HG02571 (cell line): ENCODE measurements around the gene MTOR.
"Not testable (repeated sequence)": the region's sequence is repeated elsewhere in the genome, so short reads cannot be mapped to it uniquely, and the experiment has no call there.

ENCODE experiments used
- ATAC-seq: cut with Tn5 transposase; IDR thresholded peaks from one replicate; pipeline ENCODE4 v1.9.1; 2021; ENCODE audit warnings: mild to moderate bottlenecking, moderate library complexity; ENCODE audit not compliant: unreplicated experiment

Gene MTOR

DNA sequence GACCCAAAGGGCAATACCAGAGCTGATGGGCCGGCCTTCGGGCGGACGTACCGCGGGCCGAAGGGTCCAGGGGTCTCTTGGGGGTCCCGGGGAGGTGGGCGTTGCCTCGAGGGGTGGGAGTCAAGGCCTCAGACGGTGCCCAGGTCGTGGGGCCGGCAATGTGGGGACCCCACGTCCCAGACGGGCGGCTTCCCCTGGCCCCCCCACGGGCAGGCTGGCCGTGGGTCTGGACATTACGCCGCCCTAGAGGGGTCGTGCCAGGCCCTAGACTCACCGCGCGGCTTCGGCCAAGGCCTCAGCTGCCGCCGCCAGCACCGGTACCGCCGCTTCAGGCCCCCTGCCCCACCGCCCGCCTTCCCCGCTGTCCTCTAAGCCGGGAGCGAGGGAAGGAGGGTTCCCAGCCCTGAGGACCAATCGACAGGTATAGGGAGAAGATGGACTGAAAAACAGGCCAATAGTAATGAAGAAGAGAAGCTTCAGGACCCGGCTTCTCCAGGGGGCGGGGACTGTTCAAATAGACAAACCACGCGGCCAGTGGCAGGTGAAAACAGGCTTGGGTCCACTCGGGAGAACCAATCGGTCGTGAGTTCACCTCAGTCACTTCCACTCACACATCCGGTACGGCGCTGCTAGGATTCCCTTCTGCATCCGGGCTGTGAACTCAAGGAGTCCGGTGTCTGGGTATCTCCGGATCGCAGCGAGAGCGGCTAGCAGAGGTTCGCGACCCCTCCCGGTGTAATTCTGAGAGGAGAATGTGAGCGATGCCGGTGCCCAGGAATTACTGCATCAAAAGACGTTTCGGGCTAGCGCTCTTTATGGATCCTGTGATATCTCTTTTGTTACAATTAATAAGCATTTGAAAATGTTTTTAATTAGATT is at the start of gene MTOR:
Gene MTOR, minus strand, starts transcription at position 381 of the 879 bp plus-strand sequence. CDS start 3,142 bp downstream, outside the sequence.
- peak; percentile 99 for ATAC-seq

DNA sequence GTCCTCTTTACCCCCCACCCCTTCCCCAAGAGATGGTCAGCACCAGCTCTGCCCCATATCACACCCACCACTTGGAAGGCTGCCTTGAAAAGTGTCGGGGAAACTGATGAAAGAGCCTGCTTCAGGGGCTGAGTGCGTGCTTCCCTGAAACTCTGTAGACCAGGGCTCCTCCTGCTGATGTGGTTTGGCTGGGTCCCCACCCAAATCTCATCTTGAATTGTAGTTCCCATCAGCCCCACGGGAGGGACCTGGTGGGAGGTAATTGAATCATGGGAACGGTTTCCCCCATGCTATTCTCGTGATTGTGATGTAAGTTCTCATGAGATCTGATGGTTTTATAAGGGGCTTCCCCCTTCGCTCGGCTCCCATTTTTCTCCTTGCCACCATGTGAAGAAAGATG is 47.0 kb upstream of the MTOR start:
- no peak for ATAC-seq

DNA sequence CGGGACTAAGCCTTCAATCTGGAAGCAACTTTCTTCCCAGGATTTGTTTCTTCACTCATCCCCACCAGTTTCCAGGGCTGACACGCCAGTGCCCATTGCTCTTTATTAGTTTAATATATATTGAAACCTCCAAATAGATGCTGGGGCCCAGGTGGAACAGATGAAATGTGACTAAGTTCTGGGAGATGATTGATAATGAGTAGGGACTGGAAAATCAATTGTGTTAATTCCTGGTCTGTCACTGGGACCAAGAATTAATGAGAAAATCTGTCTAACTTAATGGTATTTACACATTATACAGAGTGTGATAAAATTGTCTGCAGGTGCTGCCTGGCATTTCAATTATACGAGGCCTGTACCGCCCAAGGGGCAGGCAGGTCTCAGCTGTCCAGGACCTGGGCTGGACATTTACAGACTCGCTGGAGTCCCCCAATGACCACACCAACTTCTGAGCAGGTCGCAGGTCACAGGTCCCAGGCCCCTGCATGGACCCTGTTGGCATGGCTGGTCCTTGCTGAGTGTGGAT is 46.4 kb upstream of the MTOR start:
- no peak for ATAC-seq

DNA sequence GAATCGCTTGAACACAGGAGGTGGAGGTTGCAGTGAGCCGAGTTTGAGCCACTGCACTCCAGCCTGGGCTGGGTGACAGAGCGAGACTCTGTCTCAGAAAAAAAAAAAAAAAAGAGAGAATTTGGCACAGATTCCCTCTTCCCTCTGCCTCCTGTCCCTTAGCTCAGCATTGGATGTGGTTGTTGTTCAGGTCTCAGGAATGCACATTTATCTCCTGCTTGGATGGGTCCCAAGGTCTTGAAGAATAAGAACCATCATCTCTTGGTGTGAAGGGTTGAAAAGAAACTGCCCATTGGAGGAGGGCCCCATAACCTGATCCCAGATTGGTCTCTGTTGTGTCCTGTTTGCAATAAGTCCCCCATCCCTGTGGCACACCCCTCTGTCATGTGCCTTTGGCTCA is 45.5 kb upstream of the MTOR start:
- no peak for ATAC-seq

DNA sequence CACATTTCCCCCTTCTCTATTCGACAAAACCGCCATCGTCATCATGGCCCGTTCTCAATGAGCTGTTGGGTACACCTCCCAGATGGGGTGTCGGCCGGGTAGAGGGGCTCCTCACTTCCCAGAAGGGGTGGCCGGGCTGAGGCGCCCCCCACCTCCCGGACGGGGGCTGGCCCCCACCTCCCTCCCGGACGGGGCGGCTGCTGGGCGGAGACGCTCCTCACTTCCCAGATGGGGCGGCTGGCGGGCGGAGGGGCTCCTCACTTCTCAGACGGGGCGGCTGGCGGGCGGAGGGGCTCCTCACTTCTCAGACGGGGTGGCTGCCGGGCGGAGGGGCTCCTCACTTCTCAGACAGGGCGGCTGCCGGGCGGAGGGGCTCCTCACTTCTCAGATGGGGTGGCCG is 43.2 kb upstream of the MTOR start:
- ATAC-seq: not testable (repeated sequence)

DNA sequence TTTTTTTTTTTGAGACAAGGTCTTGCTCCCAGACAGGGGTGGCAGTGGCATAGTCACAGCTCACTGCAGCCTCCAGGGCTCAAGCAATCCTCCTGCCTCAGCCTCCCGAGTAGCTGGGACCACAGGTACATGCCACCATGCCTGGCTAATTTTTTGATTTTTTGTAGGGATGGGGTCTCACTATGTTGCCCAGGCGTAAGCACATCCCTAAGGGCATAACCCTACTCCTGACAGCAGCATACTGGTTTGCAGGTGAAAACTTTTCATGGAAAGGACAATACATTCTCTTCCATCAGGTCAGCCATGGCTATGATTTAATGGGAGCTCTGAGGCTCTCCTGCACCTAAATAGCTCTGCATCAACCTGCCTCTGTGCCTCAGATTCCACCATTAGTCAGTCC is 40.0 kb upstream of the MTOR start:
- no peak for ATAC-seq

DNA sequence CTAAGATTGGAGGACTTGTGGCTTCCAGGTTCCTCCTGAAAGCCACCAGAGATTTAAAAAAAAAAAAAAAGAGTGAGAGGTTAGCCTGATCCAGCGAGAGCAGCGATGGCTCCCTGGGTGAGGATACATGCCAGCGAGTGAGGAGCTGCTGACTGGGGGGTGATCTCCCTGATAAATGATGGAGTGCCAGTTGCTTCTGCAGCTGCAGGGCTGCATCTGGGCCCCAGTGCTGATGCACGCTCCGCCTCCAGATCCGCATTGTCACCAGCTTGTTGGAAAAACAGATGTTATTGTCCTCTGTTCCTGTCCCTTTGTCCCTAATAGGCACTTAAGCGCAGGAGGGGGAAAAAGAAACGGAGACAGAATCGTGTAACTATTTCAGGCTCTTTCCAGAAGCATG is 39.2 kb upstream of the MTOR start:
- no peak for ATAC-seq

DNA sequence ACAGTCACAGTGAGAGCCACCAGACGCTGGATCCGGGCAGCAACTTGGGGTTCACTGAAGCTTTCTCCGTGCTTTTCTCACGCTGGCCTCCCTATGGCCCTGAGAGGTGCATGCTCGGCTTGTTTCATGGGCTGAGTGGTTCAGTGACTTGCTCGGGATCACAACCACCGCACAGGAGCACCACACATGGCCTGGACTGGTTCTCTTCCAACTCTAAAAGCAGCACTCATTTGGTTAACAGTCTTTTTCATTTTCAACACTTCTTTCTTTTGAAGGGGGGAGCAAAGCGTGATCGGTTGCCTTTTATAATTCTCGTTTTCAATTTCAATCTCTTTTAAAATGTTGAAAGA is 36.8 kb upstream of the MTOR start:
- ATAC-seq: no peak

DNA sequence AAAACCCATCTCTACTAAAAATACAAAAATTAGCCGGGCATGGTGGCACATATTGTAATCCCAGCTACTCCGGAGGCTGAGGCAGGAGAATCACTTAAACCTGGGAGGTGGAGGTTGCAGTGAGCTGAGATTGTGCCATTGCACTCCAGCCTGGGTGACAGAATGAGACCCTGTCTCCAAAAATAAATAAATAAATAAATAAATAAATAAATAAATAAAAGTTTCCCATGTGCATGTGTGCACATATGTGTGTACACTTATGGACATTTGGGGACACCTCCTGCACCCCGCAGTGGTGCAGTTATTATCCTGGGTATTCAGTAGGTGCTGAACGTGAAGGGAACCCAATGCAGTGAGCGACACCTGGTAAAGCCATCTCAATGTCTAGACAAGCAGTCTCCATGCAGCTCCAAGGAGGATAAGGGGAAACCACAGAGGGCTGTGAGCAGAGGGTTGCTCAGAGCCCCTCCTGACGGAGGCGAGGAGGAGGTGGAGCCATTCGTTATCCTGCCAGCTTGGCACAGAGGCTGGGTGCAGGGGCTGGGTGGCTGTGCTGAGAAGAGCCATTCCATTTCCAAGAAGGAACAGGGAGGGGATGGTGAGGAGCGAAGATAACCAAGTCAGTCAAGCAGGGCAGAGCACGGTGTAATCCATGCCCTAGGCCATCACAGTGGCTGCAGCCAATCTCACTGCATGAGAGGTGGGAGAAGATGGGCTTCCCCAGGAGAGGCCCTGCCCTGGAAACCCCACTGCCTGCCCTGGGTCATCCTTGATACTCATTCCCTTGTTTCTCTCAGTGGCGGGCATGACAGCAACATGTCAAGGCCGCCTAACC is 36.3 kb upstream of the MTOR start:
- no peak for ATAC-seq

DNA sequence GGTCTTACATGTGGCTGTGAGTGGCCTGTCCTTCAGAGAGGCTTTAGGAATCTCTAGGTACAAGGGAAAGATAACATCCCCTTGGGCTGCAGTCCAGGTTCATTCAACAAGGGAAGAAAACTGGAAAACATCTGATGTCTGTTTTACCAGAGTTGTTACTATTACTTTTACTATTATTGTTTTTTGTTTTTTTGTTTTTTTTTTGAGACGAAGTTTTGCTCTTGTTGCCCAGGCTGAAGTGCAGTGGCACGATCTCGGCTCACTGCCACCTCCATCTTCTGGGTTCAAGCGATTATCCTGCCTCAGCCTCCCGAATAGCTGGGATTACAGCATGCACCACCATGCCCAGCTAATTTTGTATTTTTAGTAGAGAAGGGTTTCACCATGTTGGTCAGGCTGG is 35.4 kb upstream of the MTOR start:
- ATAC-seq: not testable (repeated sequence)

DNA sequence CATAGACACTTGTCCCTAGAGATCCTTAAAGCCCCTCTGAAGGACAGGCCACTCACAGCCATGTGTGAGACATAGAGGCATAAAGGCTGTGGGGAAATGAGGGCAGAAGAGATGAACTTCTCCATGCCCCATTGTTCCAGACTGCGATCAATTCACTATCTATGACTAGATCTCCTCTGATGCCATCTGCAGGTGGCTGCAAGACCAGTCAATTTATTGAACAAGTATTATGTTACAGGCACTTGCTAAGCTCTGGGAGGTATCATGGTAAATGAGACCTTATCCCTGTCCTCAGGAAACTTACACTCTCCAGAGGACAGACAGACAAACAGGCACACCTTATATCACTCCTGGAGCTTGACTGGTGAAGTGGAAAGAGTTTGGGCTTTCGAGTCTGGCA is 33.6 kb upstream of the MTOR start:
- ATAC-seq: no peak

DNA sequence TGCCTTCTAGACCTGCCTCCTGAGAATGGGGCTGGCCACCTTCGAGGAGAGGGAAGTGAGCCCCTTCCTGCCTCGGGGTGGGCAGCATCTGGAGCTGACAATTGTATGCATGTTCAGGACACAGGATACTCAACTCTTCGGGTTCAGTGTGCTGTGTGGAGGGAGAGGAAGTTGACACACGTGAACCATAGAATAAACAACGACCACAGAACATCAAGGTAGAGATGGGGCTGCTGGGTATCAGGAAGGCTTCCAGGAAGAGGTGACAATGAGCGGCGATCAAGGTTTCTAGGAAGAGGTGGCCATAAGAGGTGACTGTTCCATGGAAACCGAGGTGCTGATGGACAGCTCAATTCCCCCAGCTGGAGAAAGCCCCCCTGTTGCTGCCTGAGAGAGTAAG is 32.6 kb upstream of the MTOR start:
- ATAC-seq: no peak

DNA sequence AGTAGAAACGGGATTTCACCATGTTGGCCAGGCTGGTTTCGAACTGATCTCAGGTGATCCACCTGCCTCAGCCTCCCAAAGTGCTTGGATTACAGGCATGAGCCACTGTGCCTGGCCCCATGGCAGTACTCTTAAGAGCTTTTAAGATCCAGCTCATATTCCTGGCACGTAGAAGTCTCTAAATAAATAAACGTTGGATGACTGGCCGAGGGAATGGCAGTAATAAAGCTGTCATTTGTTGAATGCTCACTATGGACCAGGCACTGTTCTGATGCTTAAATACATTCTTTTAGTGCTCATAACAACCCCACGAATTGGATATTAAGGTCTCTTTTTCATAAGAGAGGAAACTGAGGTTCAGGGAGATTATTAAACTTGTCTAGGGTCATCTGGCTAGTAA is 31.5 kb upstream of the MTOR start:
- ATAC-seq: no peak

DNA sequence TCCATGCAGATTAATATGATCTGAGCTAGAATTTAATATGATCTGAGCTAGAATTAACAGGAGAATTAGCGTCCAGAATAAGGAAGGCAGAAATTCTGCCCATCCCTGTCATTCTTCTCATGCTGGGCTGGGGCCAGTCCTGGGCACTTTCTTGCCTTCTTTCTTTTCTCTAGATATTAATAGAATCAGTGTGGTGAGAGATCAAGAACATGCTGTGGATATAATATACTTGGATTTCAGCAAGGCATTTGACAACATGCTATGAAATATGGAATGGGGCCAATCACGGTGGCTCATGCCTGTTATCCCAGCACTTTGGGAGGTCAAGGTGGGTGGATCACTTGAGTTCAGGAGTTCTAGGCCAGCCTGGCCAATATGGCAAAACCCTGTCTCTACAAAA is 28.7 kb upstream of the MTOR start:
- no peak for ATAC-seq

DNA sequence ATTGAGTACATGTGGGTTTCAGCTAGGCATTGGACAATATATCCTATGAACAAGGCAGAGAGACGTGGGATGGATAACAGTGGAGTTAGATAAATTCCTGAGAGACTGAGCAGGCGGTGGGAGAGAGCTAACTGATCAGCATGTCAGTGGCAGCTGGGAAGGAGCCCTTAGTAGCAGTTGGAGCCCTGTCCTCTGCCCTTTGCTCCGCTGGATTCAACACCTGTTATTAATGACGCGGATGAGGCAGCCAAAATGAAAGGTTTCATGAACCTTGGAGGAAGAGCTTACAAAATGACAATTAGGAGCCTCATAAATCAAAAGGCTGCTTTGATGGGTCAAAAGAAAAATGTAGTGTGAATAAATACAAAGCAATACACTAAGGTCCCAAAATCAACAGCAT is 26.7 kb upstream of the MTOR start:
- no peak for ATAC-seq

DNA sequence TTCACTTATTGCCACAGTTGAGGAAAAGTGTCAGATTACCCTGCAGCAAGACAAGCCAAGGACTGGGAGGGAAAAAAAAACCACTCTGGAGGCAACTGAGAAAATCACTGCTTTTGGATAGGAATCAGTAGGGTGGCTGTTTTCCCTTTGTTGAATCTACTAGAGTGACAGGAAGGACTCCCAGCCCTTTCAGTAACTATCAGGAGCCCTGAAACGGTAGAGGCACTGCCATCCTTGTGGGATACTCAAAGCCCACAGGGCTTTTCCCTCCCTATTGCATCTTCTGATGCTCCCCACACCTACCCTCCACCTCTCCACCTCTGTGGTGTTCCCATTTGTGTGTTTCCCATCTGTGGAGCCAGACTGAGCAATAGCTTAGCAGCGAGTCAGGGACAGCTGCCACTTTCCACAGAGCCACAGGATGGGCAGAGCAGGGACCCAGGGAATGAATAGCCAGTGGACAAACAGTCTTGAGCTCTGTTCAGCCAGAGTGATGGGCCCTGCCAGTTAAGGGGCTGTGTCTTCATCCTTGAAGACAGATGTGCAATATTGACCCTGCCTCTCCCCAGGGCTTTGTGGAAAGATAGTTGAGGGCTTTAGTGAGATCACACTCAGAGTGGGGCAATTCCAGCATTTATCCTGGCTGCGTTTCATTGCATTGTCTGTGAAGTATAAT is 24.5 kb upstream of the MTOR start:
- ATAC-seq: no peak

DNA sequence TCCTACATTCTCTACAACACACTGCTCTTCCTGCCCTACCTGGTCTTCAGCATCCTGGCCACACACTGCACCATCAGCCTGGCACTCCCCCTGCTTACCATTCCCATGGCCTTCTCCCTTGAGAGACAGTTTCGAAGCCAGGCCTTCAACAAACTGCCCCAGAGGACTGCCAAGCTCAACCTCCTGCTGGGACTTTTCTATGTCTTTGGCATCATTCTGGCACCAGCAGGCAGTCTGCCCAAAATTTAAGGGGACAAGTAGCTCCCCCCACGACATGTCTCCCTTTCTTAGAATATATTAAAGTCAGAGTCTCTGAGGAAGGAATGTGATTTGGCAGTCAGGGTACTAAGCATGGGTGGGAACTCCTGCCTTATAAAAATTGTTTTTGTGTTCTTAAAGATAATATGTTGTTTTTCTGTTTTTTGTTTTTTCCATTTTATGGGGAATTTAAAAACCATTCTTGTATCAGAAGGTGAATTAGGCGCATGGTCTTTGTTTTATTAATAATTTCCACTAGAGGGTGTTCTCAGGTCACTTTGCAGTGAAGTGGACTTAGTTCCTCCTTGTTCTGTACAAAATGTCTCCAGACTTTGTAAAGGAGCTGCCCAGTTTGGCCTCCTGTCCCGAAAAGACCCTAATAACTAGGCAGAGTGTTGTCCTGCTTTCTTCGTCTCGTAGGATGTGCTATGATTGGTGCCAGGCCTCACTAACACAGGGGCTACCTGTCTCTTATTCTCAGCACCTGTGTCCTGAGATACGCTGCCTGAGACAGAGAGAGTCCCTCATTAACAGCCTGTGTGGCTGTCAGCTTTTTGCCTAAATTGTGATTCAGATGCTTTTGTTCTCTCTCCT is 23.8 kb upstream of the MTOR start:
- ATAC-seq: no peak

DNA sequence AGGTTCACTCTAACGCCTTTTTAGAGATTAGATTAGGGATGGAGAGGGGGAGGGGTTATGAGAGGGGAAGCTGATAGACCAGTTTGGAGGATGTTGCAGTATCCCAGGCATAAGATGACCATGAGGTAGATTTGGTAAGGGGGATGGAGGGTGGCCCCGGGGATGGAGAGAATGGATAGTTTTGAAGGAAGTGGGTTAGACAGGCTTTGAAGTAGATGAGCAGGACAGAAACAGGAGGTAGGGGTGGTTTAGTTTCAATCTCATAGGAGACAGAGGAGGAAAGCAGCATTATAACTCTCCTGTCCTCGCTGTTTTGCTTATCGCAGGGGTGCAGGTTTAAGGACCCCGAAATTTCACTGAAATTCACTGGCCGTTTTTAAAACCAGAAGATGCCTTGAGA is 22.4 kb upstream of the MTOR start:
- ATAC-seq: no peak

DNA sequence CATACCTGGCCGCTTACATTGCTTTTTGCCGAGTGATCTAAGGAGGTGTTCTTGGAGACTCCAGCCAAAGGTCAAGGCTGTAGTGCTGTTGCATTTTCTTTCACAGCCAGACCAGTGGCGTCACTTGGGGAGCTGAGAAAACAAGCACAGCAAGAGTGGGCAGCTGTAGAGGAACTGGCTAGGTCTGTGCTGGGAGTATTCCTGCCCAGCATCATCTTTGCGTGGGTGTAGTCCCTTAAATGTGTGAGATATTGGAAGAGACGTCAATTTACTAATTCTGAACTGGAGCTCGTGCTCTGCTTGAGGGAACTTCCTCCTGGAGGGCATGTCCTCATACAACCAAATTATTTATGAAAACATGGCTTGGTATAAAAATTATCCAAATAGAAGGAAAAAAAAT is 20.8 kb upstream of the MTOR start:
- no peak for ATAC-seq

DNA sequence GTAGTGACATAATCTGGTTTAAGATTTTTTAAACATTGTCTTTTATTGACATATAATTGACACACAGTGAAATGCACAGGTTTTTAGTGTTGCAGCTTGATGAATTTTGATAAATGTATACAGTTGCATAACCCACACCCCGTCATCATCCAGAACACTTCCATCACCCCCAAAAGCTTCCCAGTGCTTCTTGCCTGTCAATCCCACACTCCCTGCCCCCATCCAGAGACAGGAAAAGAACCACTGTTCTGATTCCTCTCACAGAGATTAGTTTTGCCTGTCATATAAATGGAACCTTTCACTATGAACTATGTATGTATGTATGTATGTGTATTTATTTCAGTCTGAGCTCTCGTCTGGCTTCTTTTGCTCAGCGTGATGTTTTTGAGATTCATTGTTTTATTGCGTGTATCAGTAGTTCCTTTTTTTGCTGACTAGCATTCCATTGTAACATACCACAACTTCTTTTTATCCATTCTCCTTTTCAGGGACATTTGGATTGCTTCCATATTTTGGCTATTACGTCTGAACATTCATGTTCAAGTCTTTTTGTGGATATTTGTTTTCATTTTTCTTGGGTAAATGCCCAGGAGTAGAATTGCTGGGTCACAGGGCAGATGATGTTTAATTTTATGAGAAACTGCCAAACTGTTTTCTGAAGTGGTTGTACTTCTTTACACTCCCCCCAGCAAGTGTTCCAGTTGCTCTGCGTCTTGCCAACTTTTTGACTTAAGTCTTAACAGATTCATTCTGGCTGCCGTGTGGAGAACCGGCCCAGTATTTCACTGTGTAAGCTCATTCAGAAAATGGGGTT is 19.4 kb upstream of the MTOR start:
- ATAC-seq: no peak
